NCI-H146 treated with DMSO at 0.1 percent for 48 hours (cell line): Measurements from ENCODE around the gene PADI1.

ENCODE experiments used
- DNase-seq: peaks from one replicate; lab custom pipeline; 2025; ENCODE audit not compliant: unreplicated experiment; lab: John Stamatoyannopoulos, UW

Gene PADI1, protein sequence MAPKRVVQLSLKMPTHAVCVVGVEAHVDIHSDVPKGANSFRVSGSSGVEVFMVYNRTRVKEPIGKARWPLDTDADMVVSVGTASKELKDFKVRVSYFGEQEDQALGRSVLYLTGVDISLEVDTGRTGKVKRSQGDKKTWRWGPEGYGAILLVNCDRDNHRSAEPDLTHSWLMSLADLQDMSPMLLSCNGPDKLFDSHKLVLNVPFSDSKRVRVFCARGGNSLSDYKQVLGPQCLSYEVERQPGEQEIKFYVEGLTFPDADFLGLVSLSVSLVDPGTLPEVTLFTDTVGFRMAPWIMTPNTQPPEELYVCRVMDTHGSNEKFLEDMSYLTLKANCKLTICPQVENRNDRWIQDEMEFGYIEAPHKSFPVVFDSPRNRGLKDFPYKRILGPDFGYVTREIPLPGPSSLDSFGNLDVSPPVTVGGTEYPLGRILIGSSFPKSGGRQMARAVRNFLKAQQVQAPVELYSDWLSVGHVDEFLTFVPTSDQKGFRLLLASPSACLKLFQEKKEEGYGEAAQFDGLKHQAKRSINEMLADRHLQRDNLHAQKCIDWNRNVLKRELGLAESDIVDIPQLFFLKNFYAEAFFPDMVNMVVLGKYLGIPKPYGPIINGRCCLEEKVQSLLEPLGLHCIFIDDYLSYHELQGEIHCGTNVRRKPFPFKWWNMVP

DNA sequence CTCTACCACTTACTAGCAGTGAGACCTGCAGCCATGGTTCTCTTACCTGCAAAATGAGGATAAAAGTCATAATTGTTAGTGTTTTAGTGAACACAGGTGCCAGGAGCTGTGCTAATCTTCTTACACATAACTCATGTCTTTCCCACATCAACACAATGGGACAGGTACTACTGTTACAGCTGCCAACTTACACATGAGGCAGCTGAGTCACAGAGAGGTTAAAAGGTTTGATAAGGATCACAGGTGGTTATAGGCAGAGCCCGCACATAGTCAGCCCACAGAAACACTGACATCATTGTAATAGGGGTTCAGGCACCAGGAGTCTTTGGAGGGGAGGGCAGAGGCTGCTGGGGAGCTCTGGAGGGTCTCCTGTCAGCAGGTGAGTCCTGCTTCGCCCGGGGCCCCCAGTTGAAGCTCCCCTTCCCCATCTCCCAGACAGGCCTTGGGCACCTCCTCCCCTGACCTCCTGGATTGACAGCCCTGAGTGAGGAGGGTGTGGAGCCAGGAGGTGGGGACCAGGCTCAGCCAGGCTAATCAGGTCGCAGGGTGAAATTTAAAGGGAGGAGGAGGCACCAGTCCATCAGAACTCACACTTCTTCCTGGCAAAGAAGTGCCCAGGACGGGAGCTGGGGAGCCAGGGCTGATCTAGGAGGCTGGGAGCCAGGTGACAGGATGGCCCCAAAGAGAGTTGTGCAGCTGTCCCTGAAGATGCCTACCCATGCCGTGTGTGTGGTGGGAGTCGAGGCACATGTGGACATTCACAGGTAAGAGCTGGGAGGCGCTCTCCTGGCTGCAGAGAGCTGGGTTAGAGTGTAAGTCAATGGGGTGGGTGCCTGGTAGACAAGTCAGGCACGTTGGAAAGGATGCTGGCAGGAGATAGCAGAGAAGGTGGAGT lies at the start of gene PADI1:
Gene PADI1 (plus strand): TSS at position 583 of the 895 bp plus-strand sequence. CDS start 90 bp downstream, at position 673.
- DNase-seq = no peak

DNA sequence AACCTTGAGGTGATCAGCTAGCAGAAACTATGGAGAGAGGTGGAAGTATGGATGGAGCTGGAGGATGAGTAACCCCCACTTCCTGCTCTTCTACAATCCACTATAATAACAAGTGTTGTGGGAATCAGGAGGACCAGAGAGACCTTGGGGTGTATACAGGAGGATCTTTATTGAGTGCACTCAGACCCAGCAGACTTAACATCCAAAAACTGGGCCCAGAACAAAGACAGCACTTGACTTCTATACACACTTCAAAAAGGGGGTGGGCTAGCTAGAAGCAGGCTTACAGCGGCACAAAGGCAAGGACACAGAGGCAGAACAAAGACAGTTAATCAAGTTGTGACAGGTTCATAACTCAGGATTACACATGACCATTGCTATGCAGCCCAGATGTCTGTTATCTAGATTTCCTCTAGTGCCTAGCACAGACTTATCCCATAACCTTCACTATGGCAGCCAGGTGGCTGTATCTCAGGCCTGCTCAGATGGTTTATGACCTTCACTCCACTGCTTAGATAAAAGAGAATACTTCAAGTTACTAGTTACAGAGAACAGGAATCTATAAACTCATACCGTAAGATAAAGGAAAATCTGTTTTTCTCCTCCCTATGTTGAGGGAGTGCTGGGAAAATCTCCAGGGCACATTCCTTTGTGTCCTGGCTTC lies 49.5 kb upstream of the PADI1 start:
- DNase-seq = no peak

DNA sequence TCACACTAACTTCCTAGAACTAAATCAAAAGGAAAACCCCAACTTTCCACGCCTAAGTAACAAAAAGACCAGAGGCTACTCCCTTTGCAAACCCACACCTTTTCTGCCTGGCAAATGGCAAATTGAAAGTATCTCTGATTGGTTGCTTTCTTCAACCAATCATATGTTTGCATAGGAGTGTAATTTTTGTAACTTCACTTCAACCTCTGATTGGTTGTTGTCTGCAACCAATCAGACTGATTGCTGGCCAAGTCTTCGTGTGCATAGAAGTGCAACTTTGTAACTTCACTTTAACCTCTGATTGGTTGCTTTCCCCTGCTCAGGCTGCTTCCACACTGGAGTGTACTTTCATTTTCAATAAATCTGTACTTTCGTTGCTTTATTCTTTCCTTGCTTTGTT lies 48.8 kb upstream of the PADI1 start:
- DNase-seq = no peak

DNA sequence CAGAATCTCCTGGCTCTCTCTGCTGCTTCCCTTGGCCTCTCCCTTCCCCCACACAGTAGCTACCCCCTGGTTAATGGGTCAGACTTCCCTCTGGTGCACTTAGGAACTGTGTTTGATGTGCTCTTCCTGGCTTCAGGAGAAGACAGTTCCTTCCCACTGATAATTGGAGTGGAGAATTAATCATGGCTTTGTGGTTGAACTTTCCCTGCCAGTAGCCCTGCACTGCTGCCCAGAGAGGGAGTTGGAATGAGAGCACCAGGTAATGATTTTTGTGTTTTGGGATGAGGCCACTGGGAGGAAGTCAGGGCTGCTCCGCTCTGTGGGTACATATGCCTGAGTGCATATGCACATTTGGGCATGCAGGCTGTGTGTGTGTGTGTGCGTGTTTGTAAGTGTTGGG lies 46.0 kb upstream of the PADI1 start:
- DNase-seq = no peak

DNA sequence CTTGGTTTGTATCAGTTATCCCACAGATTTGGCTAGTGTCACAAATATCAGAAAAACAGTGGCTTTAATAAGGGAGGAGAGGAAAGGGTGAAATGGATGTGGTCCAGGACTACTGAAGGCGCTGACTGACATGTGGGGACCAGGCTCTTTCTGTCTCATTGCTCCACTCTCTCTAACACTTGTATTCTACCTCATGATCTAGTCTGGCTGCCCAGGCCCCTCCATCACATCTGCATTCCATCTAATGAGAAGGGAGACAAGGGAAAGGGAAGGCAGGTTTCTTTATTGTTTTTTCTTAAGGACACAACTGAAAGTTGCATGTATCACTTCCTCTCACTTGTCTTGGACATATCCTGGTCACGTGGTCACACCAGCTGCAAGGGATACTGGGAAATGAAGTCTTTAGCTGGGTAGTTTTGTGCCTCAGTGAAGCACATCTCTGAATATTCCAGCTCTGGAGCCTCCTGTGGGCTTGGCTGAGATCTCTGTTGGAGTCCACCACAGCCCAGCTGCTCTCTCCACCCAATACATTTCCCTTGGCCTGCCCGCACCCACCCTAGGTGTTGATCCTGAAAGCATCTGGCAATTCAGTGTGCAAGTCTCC lies 43.7 kb upstream of the PADI1 start:
- no peak for DNase-seq

DNA sequence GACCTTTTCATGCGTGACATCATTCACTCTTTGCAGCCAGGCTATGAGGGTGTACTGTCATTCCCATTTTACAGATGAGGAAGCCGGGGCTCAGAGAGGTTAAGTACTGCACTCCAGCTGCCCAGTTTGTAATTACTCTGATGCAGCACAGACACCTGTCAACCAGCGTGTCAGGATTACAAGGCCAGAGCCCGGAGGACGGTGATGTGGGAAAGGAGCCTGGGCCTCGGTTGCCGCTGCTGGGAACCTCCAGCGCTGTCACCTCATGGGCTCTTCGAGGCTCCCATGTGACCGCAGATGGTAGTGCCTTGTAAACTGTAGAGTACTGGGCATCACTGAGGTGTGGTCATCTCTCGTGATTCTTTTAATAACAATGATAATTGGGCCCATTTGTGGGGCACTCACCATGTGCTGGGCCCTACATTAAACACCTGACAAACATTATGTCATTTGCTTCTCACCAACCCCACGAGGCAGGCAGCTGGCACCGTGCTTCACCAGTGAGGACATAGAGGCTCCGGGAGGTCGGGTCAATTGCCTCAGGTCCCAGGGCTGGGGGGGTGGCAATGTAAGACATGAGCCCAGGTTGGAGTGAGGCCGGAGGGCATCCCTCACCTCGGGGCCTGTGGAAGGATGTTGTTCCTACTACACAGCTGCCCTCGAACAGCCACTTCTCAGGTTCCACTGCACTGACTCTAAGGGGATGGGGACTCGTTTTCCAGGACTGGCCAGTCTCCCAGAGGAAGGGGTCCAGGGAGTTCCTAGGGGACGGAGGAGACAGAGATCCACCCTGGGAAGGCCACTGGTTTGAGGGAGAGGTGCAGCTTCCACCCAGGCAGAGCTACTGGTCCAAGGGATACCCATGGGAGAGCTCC lies 42.8 kb upstream of the PADI1 start:
- DNase-seq = no peak

DNA sequence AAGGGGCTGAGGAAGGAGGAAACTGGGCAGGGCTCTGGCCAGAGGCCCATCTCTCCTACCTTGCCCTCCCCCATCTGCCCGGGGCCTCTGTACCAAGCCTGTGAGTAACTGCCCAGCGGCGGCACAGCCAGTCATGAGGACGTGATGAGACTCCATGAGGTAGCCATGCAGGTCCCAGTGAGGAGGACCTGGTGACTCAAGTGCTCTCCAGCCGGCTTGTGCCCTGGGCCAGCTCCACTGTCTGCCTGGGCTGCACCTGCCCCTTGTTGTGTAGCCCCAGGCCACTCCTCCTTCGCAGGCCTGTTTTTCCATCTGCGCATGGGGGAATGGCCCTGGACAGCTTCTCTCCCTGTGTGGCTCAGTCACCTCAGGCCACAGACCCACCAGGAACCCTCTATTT lies 42.0 kb upstream of the PADI1 start:
- DNase-seq = peak; percentile 21

DNA sequence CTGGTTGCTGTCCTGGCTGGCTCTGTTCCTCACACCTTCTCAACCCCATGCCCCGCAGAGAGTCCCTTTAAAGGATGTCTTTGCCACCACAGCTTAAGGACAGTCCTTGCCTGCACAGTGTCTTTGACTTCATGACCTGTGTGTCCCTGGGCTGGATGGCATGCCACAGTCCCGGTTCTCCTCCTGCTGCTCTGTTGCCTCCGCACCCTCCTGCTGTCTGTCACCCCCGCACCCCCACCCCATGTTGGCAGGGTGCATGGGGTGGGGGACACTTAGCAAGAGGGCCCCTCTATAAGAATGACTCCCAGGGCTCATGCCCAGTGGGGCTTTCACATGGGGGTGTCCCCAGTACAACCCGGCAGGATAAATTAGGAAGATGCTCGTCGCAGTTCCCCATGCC lies 41.6 kb upstream of the PADI1 start:
- no peak for DNase-seq

DNA sequence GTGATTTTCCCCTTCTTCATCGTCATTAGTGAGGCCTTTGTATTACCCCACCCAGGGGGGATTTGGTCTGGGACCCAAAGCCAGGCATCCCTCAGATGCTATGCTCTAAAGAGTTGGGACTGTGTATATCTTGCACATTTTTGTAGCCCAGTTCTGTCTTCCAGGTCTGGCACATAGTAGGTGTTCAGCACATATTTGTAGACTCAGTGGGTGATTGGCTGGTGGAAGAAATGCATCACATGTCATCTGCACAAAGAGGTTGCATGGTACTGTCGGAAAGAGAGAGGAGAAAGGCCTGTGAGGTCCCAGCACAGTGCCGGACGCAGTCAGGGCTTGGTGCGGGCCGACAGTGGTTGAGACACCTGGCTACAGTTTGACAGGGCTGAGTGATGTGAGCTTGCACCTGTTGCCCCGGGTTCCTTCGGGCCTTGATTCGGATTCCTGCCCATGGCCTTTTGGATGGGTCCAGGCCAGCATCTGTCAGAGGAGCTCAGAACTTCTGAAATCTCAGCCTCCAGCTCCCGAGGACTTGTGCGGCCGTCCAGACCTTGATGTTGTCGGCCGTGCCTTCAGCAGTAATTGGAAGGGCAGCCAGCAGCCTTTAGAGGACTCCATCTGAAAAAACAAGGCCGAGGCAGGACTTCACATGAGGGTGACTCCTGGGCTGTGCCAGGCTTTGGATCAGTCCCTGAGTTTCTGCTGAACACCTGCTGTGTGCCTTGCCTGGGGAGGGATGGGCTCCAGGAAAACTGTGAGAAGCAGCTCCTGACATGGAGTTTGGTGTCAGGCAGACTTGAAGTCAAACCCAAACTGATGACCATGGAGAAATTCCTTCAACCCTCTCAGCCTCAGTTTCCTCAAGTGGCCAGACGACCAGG lies 40.9 kb upstream of the PADI1 start:
- no peak for DNase-seq

DNA sequence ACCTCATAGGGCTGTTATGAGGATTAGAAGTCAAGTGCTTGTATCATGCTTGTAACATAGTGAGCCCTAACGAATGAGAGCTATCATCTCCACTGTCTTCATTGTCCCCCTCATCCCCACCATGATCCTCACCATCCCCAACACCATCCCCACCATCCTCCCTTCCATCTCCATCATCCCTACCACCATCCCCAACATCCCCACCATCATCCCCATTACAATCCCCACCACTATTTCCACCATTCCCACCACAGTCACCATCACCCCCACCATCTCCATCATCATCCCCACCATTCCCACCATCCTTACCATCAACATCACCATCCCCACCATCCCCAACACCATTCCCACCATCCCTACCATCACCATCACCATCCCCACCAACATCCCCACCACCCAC lies 39.1 kb upstream of the PADI1 start:
- no peak for DNase-seq

DNA sequence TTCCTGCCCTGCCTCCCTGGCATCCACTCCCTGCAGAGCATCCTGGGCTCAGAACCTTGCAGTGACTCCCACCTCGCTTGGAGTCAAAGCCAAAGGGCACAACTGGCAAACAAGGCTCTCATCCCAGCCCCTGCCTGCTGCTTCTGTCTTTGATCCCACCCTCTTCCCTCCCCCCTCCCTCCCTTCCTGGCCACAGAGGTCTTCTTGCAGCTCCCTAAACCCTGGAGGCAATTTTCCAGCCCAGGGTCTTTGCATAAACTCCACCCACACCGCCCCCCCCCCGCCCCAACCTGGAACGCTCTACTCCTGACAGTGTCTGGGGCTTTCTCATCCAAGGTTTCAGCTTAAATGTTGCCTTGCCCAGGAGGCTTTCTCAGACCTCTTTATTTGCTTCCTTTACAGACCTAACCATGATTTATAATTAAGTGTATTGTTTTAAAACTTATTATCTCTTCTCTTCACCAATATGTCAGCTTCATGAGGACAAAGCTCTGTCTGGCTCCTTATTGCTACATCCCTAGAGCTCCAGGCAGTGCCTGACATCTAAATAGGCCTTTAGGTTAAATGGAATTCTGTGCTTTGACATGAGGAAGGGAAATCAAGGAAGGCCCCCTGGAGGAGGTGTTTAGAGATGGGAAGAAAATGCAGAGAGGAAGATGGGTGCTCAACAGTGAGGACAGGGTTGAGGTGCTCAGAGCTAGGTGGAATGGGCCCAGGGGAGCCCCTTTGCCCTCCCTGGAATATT lies 37.7 kb upstream of the PADI1 start:
- DNase-seq = no peak

DNA sequence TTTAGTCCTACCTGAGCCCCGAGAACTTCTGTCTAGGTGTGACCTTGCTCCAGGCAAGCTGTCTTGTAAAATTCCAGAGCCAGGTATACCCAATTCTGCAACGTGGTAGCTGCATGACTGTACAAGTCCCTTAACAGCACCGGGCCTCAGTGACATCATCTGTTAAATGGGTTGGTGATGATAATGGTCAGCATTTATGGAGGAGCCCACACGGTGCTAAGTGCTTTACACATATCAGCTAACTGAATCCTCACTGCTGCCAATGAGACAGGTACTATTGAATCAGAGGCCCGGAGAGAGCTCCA lies 37.2 kb upstream of the PADI1 start:
- DNase-seq = no peak

DNA sequence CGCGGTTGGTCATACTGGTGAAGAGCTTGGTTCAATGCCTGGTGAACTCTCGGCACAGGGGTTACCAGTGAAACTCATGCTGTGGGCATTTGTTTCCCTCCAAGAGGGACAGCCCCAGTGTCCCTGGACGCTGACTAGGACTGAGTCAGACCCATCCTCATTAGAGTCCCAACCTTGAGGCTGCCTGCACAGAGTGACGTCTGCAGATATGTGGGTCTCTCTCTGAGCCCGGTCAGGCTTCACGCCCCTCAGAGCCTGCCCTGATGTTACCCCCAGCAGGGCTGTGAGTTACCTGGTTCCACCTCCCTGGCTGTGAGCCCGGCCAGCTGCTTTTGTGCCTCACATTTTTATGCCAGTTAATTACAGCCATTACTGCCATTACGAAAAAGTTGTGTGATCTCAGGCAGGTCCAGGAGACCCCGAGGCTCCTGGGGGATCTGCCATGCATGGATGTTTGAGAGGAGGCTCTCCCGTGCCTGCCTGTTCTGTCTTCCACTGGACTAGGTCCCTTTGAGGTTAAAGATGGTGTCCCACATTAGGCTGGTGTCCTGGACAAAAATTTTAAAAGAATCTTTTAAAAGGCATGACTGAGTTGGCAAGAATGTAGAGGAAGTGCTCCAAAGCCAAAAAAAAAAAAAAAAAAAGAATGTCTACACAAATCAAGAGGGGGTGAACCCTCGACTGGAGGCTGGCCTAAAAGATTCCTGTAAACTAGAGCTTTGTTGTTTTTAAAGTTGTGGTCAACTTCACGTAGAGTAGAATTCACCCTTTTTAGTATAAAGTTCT lies 36.6 kb upstream of the PADI1 start:
- peak; percentile 35 for DNase-seq

DNA sequence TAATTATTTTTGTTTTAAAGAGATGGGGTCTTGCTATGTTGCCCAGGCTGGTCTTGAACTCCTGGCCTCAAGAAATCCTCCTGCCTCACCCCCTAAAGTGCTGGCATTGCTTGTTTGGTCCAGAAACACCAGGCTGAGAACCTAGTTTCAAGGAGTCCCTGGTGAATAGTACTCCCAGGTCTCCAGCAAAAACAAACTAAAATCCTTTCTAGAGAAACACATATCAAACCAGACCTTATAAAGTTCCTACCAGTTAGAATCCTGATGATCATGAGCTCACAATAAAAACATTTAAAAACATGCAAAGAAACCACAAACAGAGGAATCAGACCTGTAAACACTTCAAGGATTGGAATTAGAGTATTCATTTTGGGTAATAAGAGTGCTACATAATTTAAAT lies 34.4 kb upstream of the PADI1 start:
- no peak for DNase-seq

DNA sequence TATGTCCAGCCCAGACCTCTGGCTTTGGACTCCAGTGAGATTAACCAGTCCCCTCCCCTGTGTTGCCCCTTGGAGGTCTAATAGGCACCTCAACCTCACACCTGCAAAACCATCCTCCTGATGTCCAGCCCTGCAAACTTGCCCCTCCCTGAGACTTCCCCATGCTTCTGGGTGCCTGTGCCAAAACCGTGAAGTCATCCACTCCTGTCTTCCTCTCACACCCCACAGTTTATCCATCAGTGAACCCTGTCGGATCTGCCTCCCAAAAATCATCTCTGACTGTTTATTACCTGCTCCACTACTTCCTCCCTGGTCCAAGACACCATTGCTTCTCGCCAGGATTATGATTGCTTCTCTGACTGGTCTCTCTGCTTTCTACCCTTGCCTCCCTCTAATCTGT lies 31.7 kb upstream of the PADI1 start:
- no peak for DNase-seq

DNA sequence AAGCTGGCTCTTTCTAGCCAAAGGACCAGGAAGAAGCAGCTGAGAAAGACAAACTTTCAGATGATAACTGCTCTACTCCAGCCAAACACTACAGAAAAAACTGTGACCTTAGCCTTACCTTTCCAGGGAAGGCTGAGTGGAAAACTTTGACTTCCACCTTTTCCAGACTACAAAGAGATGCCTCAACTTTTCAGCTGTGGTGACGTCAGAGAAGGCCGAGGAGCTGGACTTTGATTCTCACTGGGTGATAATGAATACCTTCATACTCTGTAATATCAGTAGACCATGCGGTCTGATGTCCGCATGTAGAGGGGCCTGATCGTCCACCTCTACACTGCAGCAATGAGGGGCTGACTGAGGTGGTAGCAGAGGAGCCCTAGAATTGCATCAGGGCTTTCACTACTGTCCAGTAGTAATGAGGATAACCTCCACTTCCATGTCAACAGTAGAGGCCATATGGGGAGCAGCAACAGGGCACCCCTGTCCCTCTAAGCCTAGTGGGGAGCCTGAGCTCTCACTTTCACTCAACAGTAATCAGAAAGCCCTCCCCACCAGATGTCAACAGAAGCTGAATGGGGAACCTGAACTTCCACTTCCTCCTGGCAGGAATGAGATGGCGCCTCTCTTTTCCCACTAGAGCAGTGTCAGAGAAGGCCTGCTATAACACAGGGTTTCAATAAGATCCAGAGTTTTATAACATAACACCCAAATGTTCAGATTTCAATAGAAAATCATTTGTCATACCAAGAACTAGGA lies 28.4 kb upstream of the PADI1 start:
- DNase-seq = no peak

DNA sequence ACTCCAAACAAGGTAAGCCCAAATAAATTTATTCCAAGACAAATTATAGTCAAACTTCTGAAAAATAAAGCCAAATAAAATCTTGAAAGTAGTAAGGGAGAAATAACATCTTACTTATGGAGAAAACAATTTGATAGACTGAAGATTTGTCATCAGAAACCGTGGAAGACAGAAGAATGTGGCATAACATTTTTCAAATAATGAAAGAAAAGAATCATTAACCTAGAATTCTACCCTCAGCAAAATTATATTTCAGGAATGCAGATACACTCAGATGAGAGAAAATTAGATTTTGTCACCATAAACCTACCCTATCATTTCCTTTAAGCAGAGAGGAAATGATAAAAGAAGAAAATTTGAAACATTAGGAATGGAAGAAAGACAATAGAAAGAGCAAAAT lies 27.3 kb upstream of the PADI1 start:
- no peak for DNase-seq
